DMS 273 (cell line): ENCODE measurements around the gene CPNE4.
"Not testable (repeated sequence)": the region's sequence is repeated elsewhere in the genome, so short reads cannot be mapped to it uniquely, and the experiment has no call there.

Source experiments
- DNase-seq: peaks from one replicate; lab custom pipeline; 2025; ENCODE audit not compliant: unreplicated experiment; lab: John Stamatoyannopoulos, UW

Gene CPNE4

DNA sequence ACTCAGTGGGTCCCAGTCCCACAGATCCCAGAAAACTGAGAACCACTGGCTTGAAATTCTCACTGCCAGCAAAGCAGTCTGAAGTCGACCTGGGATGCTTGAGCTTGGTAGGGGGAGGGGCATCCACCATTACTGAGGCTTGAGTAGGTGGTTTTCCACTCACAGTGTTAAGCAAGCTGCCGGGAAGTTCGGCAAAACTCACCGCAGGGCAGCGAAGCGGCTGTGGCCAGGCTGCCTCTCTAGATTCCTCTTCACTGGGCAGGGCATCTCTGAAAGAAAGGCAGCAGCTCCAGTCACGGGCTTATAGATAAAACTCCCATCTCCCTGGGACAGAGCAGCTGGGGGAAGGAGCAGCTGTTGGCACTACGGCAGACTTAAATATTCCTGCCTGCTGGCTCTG is 71.4 kb downstream of the CPNE4 start:
- not testable (repeated sequence) for DNase-seq

DNA sequence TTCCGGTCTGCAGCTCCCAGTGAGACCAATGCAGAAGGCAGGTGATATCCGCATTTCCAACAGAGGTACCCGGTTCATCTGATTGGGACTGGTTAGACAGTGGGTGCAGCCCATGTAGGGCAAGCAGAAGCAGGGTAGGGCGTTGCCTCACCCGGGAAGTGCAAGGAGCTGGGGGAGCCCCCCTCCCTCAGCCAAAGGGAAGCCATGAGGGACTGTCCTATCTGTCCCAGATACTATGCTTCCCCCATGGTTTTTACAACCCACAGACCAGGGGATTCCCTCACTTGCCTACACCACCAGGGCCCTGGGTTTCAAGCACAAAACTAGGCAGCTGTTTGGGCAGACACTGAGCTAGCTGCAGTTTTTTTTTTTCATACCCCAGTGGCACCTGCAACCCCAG is 71.8 kb downstream of the CPNE4 start:
- no peak for DNase-seq

DNA sequence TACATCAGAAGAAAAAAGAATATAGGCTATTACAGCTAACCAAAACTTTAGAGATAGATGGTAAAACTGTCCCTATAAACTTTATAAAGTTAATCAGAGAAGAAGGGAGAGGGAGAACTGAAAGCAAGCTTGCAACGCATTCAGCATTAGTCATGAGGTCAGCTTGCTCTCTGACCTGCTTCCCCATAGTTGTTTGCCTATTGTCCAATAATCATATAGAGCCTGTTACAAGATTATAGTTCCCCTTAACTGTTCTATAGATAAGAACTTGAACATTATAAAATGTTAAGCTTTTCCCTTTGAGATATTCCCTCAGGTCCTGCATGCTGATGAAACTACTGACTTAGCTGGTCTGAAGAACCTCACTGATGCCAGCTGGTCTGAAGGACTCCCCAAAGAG is 74.5 kb downstream of the CPNE4 start:
- DNase-seq = no peak

DNA sequence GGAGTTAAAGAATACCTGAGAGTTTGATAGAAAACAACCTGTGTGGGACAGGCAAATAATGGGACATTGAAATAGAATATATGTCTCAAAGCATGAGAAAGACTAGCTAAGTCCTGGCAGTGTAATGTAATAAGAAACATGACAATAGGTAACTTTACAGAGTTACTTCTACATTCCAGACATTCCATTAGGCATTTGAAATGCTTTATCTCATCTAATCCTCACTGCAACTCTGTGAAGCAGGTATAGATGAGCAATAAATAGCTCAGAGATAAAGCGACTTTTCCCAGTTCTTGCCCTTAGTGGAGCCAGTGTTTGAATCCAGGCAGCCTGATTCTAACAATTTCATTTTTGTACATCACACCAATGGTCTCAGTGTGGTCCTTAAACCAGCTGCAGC is 76.8 kb downstream of the CPNE4 start:
- DNase-seq = no peak

DNA sequence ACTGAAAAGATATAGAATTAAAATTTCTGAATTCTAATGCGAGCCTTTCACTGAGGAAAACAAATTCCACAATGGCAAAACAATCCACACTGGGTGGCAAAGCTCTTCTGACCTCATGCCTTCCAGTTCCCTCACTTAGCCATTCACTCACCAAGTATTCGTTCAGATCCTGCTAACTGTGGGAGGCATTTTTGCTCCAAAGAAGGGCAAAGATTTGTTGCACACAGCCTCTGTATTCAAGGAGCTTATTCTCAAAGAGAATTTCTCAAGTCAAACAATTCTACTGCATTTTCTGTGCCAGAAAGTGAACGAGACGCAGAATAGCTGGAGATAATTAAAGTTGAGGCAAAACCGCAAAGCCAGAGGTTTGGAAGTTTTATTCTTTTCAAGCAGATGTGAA is 77.3 kb downstream of the CPNE4 start:
- no peak for DNase-seq

DNA sequence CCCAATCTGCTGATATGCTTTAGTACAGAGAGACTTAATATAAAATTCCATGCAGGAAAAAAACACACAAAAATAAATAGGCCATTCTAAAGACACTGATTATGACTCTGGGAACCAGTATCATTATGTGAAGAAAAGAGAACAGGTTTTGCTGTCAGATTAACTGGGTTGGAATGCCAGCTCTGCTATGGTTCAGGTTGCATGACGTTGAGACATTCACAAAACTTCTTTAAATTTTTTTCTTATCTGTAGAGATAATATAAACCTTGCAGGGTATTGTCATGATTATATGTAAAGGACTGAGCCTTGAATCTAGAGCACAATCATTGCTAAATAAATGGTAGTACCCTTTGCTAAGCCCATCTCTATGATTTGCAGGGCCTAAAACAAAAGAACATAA is 86.0 kb downstream of the CPNE4 start:
- no peak for DNase-seq

DNA sequence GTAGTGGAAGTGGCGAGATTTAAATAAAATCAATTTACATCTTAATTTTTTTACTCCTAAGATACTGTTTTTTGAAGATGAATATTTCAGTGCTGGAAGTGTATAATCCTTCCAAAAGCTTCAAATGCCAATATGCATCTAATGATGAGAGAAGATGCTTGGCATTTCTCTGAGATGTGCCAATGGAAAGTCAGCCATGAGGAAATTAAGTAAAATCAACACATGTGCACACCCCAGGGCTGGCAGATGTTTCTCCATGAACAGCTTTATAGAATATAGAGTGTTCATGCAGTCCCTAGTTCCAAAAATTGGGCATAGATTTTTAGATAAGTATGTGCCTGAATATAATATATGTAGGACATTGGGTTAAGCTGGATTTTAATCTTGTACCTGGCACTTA is 90.1 kb downstream of the CPNE4 start:
- DNase-seq = no peak

DNA sequence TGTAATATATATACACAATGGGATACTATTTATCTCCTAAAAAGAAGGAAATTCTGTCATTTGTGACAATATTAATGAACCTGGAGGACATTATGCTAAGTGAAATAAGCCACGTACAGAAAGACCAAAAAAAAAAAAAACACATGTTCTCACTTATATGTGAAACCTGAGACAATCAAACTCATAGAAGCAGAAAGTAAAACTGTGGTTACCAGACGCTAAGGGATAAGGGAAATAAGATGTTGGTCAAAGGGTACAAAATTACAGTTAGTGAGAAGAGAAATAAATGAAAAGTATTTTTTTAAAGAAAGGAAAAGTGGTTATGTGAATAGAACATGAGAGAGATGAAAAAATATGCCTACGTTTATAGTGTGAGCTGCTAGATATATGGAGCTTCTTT is 101.1 kb downstream of the CPNE4 start:
- DNase-seq = no peak

DNA sequence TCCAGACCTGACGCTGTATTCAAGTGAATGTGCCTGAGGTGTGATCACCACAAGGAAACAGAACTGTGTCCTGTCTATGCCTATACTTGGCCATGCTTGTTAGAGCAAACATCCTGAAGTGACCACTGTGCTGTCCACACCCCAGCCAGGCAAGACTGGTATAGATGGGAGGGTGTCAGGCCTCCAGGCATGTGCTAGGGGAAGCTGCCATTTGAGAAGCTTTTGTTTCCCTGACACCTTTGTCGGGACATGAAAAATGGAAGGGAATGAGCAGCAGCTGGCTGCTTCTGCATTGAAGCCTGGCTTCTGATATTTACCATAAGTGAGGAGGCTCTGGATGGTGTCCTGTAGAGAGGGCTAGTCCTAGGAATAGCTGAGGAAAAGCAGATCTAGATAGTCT is 106.2 kb downstream of the CPNE4 start:
- no peak for DNase-seq

DNA sequence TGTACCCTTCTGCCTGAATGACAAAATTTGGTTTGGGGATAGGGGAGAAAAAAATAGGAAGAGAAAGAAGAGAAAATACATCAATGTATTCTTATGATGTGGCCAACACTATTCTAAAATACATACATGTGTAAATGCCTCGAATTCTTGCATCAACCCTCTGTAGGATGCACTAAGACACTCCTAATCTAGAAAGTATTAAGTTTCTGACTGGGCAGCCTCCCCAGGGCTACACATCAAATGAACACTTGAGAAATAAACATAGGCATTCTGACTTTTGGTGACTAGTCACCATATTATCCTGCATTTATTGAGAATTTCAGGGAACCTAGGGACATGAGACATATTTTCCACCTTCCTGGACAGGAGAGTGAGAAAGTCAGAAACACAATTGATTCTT is 109.2 kb downstream of the CPNE4 start:
- DNase-seq = no peak

DNA sequence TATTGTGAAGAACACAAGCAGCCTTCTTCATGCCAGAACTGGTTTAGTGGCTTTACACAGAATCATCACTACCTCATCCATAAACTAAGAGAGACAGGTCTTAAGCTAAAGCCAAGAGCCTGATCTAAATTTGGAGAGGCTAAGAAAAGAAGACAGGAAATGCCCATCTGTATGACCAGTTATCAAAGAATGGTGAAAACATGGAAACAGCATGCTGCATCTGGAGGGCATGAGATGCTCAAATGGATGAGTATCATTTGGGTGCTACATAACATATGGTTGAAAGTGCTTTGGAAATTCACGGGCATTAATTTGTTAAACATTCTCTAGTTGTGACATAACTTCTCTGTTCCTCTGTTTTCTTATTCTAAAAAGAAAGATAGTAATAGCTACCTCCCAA is 112.5 kb downstream of the CPNE4 start:
- no peak for DNase-seq

DNA sequence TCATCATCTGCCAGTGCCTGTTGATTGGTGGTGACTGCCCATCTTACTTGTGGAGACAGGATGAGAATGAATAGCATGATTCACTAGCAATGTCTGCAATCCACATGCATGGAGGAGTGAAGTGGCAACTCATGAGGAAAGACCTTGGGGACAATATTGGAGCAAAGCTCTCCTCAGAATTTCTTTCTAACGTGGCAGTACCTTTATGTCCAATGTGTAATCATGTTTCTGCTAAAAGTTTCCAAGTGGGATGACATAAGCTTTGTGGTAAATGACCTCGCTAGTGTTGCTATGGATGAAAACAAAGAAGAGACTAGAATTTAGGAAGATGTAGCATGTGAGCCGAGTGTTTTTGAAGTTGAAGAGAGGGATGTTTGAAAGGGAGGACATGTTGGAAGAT is 117.8 kb downstream of the CPNE4 start:
- DNase-seq = no peak

DNA sequence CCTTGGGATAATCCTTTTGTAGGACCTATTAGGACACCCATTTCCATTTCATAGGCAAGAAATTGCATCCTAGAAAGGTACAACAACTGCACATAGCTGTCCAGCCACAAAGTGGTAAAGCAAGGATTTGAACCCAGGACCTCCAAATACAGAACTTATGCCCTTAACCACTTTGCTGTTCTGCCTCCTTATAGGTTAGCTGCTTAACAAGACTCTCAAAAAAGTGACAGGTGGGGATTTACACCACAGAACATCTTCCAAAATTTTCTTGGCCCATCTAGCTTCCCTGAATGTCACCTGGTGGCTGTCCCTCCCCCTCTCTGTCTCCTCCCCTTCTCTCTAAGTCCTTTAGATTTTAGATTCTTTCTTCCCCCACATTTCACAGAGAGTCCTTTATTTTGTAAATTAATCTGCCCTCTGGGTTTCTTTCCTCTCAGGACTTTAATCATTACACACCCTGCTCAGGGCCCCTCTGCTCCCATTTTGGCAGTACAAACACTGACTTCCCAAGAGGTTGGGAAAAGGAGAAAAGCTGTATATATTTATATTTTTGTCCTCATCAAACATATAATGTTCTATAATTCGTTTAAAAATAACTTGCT is 120.6 kb downstream of the CPNE4 start:
- no peak for DNase-seq

DNA sequence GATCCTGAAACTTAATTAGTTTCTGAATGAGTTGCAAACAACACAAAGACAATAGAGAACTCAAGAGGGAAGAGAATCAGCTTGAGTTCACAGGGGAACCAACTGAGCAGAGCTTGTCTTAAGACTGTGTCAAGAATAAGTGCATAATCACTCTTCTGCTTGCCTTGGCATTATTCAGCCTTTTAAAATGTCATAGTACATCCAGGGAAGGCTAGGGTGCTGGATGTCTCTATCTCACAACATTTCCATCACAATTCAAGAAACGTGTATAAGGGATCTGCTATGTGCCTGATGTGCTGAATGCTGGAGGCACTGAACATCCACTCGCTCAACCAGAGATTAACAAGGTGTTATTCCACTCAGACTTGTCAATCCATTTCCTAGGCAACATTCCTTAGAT is 122.6 kb downstream of the CPNE4 start:
- no peak for DNase-seq

DNA sequence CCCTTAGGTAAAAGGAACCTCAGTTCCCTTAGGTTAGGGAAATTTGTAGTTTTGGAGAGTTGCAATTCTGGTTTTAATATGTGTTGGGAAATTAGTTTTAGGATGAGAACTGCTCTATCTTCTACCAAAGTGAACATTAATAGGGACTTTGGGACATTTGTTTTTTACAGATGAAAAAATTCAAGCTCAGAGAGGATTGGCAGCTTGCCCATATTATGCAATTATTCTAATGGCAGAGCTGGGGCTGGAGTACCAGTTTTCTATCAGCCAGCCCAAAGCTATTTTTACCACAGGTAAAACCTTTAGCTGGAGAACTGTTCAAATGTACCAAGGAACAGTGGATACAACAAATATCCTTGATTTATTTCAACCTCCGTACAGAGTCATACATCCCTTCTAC is 127.0 kb downstream of the CPNE4 start:
- DNase-seq = no peak

DNA sequence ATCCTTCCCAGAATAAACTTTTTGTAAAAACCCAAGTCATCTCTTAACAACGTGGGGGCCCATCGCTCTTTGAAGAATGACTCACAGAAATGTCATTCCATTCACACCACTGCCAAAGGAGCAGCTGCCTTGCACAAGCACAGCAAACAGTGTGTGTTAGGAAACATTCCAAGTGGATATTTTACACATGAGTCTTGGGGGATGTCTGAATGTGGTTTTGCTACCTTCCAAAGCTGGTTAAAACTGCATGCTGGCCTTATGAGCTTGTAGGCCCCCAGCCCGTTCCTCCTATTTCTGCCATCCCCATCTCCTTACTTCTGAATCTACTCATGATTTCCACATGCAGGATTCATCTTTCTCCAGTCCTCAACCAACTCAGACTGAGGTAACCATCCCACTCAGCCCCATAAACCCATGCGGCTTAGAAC is 130.8 kb downstream of the CPNE4 start:
- DNase-seq = no peak

DNA sequence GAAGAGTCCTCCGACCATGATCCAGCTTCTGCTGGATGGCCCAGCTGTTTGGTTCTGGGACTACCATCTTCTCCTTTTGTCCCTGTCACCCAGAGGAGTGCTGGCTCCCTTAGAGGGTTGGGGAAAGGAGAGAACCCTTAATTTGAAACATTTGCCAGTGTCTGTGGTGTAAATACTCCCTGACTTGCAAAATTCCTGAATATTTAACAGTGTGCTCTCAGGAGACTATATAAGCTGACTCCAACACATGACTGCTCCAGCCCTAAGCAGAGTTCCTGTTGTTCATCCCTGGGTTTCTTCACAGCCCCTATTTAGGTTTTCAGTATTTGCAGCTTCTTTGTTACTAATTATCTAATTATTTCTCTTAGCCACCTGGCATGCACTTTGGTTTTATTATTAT is 133.1 kb downstream of the CPNE4 start:
- no peak for DNase-seq

DNA sequence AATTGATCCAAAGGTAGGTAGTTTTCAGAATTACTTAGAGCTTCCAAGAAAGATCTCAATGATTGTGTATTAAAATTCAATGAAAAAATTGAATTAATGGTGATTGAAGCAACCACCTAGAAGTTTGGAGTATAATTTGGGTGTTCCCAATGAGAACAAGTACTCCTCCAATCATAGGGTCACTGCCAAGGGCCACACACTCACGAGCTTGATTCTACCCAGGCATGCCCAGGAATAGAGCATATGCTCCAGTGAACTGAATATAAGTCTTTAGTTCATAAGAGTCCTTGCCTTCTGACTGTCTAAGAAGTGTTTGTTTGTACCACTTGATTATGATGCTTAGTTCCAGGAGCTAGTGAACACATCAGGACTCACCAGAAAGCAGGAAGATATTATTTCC is 133.9 kb downstream of the CPNE4 start:
- no peak for DNase-seq

DNA sequence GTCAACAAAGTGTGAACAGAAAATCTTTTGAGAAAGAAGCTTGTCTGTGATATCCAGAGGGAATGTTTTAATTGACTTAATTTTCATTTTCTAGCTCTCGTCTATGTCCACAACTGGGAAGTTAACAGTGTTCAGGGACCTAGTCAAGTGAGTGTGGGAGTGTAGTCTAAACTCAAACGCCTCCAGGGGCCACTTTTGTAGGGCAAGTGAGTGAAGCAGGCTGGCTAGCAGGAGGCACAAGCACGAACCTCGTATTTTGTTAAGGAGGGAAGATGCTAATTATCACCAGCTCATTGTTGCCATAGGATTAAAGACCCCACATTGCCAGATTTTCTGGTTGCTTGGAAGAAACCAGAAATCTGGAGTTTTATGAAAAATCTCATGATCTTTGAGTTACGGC is 135.8 kb downstream of the CPNE4 start:
- no peak for DNase-seq

DNA sequence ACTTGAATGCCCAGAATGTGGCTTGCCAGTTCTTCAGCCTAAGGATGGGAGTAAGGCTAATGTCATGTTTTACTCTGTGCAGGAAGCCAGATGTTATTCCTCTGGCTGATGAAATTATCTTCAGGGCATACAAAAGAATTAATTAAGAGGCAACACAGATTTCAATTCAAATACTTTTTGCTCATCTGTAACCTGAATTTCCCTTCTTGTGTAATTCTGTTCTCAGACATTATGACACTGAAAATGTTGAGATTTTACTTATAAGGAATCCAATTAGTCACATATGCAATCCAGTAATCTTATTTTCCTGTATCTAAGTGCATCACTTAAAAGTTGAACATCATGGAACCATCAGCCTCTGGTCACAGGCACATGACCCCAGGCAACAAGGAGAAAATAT is 136.5 kb downstream of the CPNE4 start:
- no peak for DNase-seq

DNA sequence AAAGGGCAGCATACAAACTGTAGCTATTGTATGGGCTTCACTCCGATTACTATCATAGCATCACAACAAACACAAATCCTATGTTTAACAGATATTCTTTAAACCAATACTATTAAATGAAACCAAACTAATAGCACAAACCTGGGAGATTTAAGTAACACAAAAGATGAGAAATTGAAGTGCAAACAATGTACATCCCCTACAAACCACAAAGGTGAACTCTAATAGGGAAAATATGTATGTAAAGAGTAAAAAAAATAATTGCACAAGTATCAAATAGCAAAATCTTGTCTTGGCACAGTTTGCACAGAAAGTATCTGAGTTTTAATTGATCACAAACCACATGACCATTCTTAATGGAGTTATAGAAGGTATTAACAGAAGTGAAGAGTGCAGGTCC is 138.5 kb downstream of the CPNE4 start:
- DNase-seq = no peak

DNA sequence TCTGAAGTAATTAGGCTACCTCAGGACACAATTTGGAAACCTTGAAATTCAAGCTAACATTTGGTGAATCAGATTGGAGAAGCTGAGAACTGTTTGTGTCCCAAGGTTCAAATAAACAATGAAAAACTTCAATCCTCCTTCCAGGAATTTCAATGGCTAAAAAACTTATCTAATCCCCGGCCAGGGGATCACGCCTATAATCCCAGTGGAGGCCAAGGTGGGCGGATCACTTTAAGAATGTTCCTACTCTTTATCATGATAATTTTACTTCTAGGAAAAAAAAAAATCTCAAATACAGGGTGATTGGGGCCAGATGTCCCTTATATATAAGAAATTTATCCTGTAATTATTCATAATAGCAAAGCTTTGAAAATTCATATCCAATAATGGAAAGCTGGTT is 139.0 kb downstream of the CPNE4 start:
- DNase-seq = no peak

DNA sequence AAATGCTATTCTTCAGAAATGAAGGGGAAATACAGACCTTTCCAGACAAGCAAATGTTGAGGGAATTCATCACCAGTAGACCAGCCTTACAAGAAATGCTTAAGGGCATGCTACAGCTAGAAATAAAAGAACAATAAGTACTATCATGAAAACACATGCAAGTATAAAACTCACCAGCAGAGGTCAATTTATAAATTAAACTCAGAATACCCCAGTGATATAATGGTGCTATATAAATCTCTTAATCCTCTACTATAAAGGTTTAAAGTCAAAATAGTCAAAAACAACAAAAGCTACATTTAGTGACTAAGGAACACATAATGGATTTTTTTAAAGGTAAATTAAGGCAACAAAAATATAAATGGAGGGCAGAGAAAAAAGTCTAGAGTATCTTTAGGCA is 142.5 kb downstream of the CPNE4 start:
- no peak for DNase-seq

DNA sequence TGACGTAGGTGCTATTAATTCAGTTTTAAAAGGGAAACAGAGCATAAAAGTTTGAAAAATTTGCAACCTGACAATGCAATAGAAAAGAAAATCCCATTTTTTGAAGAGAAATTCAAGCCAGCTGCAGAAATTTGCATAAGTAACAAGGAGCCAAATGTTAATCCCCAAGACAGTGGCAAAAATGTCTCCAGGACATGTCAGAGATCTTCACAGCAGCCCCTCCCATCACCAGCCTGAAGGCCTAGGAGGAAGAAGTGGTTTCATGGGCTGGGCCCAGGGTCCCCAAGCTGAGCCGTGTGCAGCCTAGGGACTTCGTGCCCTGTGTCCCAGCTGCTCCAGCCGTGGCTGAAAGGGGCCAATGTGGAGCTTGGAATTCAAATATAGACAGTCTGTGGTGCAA is 148.9 kb downstream of the CPNE4 start:
- DNase-seq = not testable (repeated sequence)
